Cardiac fibroblast (primary cell): ENCODE measurements around the gene SNX20.

Source experiments
- DNase-seq, 2 donors: peaks; one replicate each; pipeline versions ENCODE4 v3.0.0 to v3.0.0-alpha.2; 2010; ENCODE audit warnings: low read depth in 2 of 2
- H3K4me3 ChIP-seq, 2 donors: replicated peaks in 1 of 2; 1 replicate in 1 of 2; 2 replicates in 1 of 2; pipeline ENCODE4 v1.5.1; 2011; ENCODE audit warnings: low read depth in 2 of 2, low read length in 2 of 2, mild to moderate bottlenecking in 2 of 2, moderate library complexity in 1 of 2
- TF ChIP-seq, protein P1 (sequence below): IDR thresholded peaks from one replicate; pipeline ENCODE4 v1.5.1; 2011; ENCODE audit warnings: low read depth, mild to moderate bottlenecking, low read length, inconsistent platforms

The SNX20 gene

DNA sequence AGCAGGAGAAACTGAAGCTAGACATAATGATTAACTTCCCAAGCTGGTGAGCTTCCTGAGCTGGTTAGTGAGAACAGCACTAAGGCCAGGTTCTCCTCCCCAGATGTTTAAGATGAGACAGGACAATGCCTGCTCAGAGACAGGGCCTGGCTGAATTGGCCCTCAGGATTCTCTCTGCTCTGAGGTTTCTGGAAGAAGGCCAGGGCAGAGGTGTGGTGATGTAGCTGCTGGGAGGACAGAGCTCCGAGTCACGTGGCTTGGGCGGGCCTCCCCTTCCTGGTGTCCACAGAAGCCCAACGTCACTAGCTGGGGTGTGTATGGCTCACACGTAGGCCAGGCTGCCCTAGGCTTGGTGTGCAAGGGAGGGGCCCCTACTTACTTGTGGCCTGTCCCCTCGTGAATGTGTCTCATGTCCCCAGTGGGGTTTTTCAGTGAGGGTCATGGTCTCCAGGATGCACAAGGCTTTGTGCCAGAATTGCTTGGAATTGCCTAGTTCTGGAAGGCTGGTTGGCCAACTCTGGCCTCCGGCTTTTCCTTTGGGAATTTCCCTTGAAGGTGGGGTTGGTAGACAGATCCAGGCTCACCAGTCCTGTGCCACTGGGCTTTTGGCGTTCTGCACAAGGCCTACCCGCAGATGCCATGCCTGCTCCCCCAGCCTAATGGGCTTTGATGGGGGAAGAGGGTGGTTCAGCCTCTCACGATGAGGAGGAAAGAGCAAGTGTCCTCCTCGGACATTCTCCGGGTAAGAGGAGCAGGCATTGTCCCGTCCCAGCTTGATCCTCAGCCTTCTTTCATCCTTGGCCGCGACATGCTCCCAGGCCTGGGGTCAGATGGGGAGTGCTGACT lies 15.7 kb upstream of the SNX20 start:
- H3K4me3 ChIP-seq, result no peak overlapping the region
- DNase-seq, result peak; percentile 47 to 82
- TF ChIP-seq, protein P1, sequence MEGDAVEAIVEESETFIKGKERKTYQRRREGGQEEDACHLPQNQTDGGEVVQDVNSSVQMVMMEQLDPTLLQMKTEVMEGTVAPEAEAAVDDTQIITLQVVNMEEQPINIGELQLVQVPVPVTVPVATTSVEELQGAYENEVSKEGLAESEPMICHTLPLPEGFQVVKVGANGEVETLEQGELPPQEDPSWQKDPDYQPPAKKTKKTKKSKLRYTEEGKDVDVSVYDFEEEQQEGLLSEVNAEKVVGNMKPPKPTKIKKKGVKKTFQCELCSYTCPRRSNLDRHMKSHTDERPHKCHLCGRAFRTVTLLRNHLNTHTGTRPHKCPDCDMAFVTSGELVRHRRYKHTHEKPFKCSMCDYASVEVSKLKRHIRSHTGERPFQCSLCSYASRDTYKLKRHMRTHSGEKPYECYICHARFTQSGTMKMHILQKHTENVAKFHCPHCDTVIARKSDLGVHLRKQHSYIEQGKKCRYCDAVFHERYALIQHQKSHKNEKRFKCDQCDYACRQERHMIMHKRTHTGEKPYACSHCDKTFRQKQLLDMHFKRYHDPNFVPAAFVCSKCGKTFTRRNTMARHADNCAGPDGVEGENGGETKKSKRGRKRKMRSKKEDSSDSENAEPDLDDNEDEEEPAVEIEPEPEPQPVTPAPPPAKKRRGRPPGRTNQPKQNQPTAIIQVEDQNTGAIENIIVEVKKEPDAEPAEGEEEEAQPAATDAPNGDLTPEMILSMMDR, result no peak

DNA sequence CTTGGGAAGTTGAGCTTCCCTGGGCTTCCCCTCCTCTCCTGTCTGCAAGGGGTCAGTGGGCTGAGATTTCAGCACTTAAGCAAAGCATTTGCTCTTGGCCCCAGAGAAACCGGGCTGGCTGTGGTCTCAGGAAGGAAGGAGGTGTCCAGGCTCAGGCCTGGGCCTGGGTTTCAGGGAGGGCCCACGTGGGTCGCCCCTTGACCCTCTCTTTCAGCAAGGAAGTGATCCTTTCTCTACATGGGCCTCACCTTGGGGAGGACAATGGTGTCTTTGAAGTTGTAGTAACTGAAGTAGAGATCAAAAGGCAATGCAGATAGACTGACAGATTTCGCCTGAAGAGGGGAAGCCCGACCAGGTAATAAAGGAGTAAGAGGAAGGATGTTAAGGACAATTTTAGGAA lies 15.0 kb upstream of the SNX20 start:
- no peak overlapping the region for H3K4me3 ChIP-seq
- TF ChIP-seq, protein P1, result no peak
- DNase-seq, result no peak

DNA sequence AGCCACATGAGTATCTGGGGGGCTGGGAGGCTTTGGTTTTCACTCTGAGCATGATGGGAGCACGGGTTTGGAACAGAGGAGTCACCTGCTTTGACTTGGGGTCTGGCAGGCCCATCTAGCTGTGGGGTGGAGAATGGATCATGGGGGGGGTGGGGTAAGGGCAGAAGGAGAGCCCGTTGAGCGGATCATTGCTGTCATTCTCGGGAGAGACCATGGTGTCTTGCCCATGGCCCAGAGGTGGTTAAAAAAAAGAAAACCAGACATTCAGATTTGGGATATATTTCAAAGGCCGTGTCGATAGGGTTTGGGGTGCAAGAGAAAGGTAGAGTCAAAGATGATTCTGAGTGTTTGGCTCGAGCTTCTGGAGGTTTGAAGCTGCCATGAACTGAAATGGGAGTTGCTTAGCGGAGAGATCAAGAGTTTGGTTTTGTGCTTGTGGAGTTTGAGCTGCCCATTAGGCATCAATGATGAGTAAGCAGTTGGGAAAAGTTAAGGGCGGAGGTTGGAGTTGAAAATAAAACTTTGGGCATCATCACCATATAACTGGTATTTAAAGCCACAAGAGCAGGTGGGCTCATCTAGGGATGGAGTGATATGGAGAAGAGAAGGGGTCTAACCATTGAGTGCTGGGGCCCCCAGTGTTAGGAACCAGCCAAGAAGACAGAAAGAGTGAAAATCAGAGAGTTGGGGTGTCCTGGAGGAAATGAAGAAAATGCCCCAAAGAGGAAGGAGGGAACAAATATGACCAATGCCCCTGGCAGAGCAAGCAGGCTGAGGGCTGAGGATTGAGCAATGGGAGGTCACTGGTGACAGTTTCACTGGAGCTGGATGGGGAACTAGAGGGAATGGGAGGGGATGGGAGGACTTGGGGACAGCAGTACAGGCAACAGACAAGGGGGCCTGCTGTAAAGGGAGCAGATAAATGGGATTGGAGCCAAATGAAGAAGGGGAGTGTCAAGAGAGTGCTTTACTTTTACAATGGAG lies 14.2 kb upstream of the SNX20 start:
- TF ChIP-seq, protein P1, result no peak
- DNase-seq, result no peak
- no peak overlapping the region for H3K4me3 ChIP-seq

DNA sequence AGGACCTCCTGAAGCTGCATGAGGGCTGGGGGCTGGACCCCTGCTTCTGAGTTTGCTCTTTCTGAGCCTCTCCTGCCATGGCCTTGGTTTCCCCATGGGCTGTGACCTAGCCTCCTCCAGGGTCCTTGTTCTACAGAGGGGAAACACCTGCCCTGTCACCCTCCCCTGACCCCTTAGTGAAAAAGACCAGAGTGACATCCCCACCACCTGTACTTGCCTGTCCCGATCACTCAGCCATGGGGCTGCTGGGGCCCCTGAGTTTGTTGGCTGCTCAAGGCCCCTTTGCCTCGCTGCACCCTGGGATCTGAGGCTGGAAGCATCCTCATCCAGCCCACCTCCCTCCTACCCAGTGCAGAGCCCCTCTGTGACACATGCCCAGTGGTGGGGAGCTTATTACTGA lies 13.1 kb upstream of the SNX20 start:
- TF ChIP-seq, protein P1, result no peak
- no peak overlapping the region for H3K4me3 ChIP-seq
- DNase-seq, result no peak

DNA sequence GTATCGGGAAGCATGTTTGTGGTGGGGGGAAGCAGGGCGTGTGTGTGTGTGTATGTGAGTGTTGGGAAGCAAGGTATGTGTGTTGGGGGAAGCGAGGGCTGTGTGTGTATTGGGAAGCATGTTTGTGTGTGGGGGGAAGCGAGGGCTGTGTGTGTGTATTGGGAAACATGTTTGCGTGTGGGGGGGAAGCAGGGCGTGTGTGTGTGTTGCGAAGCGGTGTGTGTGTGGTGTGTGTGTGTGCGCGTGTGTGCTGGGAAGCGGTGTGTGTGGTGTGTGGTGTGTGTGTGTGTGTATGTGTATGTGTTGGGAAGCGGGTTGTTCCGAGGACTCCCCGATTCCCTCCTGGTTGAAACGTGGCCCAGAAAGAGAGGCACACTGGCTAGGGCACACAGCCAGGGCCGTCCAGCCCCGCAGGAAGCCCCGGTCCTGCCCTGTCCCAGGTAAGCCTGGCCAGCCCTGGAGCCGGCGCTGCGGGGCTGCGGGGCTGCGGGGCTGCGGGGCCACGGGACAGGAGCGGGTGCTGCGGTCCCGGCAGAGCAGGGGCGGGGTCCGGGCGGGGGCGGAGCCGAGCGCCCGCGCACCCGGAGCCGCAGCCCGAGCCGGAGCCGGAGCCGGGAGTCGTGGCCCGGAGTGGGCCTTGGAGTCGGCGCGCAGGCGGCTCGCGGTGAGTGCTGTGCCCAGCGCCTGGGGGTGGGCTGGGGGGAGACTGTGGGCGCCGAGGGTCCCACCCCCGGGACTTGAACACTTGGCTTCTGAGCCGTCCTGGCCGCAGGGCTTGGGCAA lies 12.1 kb upstream of the SNX20 start, which contains the start of gene NOD2:
TSS of gene NOD2 (plus strand) at position 608 of the 783 bp plus-strand sequence. CDS start 5,890 bp downstream, outside the sequence.
- TF ChIP-seq, protein P1, result no peak
- peak within 1 kb of the TSS; percentile 16 to 34 for H3K4me3 ChIP-seq
- peak in 1 of 2 donors; percentile 9 for DNase-seq

DNA sequence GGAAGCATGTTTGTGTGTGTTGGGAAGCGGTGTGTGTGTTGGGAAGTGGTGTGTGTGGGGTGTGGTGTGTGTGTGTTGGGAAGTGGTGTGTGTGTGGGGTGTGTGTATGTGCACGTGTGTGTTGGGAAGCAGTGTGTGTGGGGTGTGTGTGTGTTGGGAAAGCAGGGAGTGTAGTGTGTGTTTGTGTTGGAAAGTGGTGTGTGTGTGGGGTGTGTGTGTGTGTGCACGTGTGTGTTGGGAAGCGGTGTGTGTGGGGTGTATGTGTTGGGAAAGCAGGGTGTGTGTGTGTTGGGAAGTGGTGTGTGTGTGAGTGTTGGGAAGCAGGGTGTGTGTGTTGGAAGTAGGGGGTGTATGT lies 11.5 kb upstream of the SNX20 start:
- TF ChIP-seq, protein P1, result no peak
- no peak for DNase-seq
- H3K4me3 ChIP-seq, result no peak overlapping the region
